ENCODE results near the gene ANAPC10. TPM values are rescaled to one million over a fixed set of nuclear protein-coding genes. Genes with fewer than 3 reads are reported as not detected.

The ANAPC10 gene
- total RNA-seq, 1 donor from 2014 or later: 21.0 TPM

DNA sequence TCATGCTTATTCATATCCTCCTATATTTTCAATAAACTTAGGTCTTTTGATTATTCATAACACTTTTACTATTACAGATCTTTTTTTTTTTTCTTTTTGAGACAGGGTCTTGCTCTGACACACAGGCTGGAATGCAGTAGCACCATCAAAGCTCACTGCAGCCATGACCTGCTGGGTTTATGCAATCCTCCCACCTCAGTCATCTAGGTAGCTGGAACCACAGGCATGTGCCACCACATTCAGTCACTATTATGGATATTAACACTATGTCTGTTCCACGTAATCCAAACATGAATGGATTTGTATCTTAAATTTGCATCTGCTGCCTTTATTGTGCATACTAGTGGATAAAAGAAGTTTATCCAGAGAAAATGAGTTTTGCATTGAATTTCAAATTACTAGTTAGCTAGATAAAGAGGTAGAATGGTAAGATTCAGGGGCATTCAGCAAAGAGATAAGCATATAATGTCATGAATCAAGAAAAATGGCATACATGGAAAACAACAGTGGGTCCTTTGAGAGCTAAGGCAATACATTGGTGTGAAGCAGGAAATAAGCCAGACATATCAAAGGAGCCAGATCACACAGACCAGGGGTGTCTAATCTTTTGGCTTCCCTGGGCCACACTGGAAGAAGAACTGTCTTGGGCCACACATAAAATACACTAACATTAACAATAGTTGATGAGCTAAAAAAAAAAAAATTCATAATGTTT is 13.9 kb downstream of the ANAPC10 start:
- TF ChIP-seq, protein P1, sequence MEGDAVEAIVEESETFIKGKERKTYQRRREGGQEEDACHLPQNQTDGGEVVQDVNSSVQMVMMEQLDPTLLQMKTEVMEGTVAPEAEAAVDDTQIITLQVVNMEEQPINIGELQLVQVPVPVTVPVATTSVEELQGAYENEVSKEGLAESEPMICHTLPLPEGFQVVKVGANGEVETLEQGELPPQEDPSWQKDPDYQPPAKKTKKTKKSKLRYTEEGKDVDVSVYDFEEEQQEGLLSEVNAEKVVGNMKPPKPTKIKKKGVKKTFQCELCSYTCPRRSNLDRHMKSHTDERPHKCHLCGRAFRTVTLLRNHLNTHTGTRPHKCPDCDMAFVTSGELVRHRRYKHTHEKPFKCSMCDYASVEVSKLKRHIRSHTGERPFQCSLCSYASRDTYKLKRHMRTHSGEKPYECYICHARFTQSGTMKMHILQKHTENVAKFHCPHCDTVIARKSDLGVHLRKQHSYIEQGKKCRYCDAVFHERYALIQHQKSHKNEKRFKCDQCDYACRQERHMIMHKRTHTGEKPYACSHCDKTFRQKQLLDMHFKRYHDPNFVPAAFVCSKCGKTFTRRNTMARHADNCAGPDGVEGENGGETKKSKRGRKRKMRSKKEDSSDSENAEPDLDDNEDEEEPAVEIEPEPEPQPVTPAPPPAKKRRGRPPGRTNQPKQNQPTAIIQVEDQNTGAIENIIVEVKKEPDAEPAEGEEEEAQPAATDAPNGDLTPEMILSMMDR (conservative IDR thresholded peaks at IDR 0.05): no peak
- peaks cover 36% of the 10 kb centered on the region for H3K36me3 Mint-ChIP-seq
- H3K4me3 Mint-ChIP-seq: no peak overlapping the region
- H3K9me3 Mint-ChIP-seq: no peaks in the 10 kb centered on the region
- H3K4me1 Mint-ChIP-seq (ENCODE audit: unreplicated experiment): no peaks in the 10 kb centered on the region
- H3K27ac Mint-ChIP-seq: no peak overlapping the region
- H3K27me3 Mint-ChIP-seq: no peaks in the 10 kb centered on the region
- DNase-seq (ENCODE audit: extremely low spot score, unreplicated experiment): no peak

DNA sequence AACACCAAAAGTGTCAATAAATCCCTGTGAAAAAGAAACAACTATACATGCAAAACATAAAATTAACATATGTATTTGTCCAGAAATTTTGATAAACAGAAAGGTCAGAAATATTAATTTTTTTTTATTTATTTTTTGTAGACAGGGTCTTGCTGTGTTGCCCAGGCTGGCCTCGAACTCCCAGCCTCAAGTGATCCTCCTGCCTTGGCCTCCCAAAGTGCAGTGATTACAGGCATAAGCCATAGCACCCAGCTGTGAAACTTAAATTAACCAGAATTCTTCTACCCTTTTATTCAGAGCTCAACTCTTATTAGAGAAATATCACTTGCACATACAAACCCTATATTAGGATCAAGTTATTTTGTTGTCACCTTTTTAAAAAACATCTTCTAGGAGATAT is 16.2 kb downstream of the ANAPC10 start:
- peaks cover 10% of the 10 kb centered on the region for H3K9me3 Mint-ChIP-seq

DNA sequence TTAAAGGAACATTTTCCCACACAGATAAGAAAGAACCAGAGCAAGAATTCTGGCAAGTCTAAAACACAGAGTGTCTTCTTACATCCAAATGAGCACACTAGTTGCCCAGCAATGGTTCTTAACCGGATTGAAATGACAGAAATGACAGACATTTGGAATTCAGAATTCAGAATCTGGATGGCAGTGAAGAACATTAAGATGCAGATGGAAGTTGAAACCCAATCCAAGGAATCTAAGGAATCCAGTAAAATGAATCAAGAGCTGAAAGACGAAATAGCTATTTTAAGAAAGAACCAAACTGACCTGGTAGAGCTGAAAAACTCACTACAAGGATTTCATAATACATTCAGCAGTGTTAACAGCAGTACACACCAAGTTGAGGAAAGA is 21.5 kb downstream of the ANAPC10 start:
- TF ChIP-seq, protein P1 (conservative IDR thresholded peaks at IDR 0.05): no peak
- DNase-seq (ENCODE audit: extremely low spot score, unreplicated experiment): no peak
- H3K9me3 Mint-ChIP-seq: peaks cover 10% of the 10 kb centered on the region
- no peaks in the 10 kb centered on the region for H3K4me1 Mint-ChIP-seq (ENCODE audit: unreplicated experiment)
- no peaks in the 10 kb centered on the region for H3K27me3 Mint-ChIP-seq
- H3K27ac Mint-ChIP-seq: no peak overlapping the region
- H3K36me3 Mint-ChIP-seq: peaks cover 37% of the 10 kb centered on the region
- H3K4me3 Mint-ChIP-seq: no peak overlapping the region

More for the DNA sequence above, 16.2 kb downstream of the ANAPC10 start:
- H3K4me1 Mint-ChIP-seq (ENCODE audit: unreplicated experiment): no peaks in the 10 kb centered on the region
- H3K36me3 Mint-ChIP-seq: peaks cover 43% of the 10 kb centered on the region
- H3K4me3 Mint-ChIP-seq: no peak overlapping the region
- TF ChIP-seq, protein P1 (conservative IDR thresholded peaks at IDR 0.05): no peak
- H3K27me3 Mint-ChIP-seq: no peaks in the 10 kb centered on the region
- DNase-seq (ENCODE audit: extremely low spot score, unreplicated experiment): no peak
- no peak overlapping the region for H3K27ac Mint-ChIP-seq

DNA sequence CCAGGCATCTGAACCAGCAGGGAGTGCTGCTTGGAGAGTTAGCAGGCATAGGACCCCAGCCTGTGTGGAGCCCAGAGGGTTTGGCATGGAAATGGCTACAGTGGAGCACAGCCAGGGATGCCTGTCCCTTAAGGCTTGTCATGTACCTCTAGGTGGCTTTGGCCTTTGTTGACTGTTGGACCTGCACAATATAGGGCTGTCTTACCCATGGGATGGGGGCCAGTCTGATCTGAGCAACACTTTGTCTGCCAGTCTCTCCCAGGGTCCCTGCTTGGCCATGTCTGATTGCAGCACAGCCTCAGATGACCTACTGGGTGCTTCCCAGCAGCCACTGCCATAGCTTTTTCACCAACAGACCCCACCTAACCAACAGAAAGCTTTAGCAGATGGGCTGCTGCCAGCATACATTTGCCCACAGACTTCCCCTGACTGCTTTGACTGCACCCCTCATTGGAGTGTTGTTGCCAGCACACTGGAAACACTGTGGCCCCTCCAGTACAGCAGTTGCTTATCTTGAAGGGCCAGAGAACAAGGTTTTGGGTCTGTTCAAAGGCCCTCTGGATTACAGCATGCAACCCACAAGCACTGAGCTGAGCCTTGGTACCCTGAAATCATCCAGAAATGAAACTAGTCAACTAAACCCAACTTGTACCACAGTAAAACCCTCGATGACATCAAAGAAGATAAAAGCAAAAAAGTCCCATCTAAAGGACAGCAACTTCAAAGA is 22.1 kb downstream of the ANAPC10 start:
- Mint-ChIP-seq H3K27me3 (no peaks in the 10 kb centered on the region), H3K36me3 (peaks cover 37% of the 10 kb centered on the region), H3K4me1 (ENCODE audit: unreplicated experiment) (no peaks in the 10 kb centered on the region), H3K27ac (no peak overlapping the region), H3K4me3 (no peak overlapping the region), H3K9me3 (peaks cover 10% of the 10 kb centered on the region)
- TF ChIP-seq, protein P1 (conservative IDR thresholded peaks at IDR 0.05): no peak
- DNase-seq (ENCODE audit: extremely low spot score, unreplicated experiment): no peak

DNA sequence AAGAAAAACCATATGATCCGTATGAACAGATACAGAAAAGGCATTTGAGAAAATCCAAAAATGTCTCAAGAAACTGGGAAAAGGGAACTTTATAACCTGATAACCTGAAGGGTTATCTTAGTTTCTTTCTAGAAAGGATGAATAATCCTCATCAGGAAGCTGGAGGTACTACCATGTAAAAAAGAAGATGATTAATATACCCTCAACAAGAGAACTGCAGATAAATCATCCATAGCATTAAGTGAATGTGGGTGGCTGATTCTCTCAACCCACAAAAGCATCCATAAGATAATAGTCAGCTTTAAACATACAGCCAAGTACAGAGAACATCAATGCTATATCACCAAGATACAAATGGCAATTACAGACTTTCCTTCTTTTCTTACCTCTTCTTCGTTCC is 26.4 kb downstream of the ANAPC10 start:
- Mint-ChIP-seq H3K27me3 (no peaks in the 10 kb centered on the region), H3K27ac (no peak overlapping the region), H3K4me3 (no peak overlapping the region), H3K4me1 (ENCODE audit: unreplicated experiment) (peaks cover 1% of the 10 kb centered on the region), H3K9me3 (no peaks in the 10 kb centered on the region), H3K36me3 (peaks cover 18% of the 10 kb centered on the region)
- no peak for DNase-seq (ENCODE audit: extremely low spot score, unreplicated experiment)
- TF ChIP-seq, protein P1 (conservative IDR thresholded peaks at IDR 0.05): no peak
